Measurements from ENCODE around the gene BNIPL. TPM values are rescaled to one million over a fixed set of nuclear protein-coding genes. Genes with fewer than 3 reads are reported as not detected.

The BNIPL gene
- total and polyA plus RNA-seq, 2 of the 13 experiments (the other 11 are each of a cell fraction or from before 2014, with no cell fraction given), result 0.40 to 1.1 TPM

DNA sequence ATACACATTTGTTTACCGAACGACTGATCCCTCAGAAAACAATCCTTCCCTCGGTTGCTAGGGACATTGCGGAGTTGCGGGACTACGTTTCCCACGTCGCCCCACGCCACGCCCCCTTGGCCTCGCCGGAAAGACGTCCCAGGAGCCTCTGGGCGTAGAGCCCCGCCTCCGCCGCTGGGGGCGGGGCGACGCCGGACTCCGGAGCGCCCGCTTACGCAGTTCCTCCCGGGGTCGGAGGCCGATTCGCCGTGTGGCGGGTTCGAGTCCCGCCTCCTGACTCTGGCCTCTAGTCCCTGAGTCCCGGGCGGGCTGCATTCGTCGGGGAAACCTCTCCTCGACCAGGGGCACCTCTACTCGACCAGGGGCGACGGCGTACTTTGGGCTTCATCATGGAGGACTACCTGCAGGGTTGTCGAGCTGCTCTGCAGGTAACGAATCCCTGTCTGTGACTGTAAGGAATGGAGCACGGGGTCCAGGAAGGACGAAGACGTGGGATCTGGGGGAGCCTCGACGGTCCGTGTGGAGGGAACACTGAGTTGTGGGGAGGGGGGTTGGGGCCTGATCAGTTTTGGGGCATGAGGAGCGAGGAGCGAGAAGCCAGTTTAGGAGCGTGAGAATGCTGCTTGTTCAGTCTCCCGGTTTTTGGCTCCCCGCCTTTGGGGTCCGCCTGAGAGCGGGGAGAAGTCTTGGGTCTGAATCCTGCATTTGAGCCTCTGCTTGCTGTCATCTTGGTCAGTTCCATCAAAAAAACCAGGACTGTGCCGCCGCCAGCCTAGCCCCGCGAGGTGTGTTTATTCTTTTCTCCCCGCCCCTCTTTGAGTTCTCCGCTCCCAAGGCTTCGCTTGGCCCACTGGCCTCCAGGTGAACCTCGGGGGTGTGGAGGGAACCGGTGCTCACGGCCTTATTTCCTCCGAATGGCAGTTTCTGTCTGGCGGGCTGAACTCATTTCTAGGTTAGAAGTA, 27.9 kb upstream of the BNIPL start, which contains the start of gene PRUNE1 (continued):
- TF ChIP-seq, protein P1, sequence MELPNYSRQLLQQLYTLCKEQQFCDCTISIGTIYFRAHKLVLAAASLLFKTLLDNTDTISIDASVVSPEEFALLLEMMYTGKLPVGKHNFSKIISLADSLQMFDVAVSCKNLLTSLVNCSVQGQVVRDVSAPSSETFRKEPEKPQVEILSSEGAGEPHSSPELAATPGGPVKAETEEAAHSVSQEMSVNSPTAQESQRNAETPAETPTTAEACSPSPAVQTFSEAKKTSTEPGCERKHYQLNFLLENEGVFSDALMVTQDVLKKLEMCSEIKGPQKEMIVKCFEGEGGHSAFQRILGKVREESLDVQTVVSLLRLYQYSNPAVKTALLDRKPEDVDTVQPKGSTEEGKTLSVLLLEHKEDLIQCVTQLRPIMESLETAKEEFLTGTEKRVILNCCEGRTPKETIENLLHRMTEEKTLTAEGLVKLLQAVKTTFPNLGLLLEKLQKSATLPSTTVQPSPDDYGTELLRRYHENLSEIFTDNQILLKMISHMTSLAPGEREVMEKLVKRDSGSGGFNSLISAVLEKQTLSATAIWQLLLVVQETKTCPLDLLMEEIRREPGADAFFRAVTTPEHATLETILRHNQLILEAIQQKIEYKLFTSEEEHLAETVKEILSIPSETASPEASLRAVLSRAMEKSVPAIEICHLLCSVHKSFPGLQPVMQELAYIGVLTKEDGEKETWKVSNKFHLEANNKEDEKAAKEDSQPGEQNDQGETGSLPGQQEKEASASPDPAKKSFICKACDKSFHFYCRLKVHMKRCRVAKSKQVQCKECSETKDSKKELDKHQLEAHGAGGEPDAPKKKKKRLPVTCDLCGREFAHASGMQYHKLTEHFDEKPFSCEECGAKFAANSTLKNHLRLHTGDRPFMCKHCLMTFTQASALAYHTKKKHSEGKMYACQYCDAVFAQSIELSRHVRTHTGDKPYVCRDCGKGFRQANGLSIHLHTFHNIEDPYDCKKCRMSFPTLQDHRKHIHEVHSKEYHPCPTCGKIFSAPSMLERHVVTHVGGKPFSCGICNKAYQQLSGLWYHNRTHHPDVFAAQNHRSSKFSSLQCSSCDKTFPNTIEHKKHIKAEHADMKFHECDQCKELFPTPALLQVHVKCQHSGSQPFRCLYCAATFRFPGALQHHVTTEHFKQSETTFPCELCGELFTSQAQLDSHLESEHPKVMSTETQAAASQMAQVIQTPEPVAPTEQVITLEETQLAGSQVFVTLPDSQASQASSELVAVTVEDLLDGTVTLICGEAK (IDR thresholded peaks at IDR 0.05), result no peak
- TF ChIP-seq, protein P1 (CRISPR knock-in tag; IDR thresholded peaks at IDR 0.05), result peak; percentile 72
- TF ChIP-seq ZKSCAN1 (IDR thresholded peaks at IDR 0.05; ENCODE audit: low read length) (no peak), ZNF329 (CRISPR knock-in tag; IDR thresholded peaks at IDR 0.05; ENCODE audit: low read depth) (no peak), TCF7L2 (IDR thresholded peaks at IDR 0.05; ENCODE audit: low read depth, low read length) (no peak), ZNF34 (CRISPR knock-in tag; IDR thresholded peaks at IDR 0.05; ENCODE audit: borderline replicate concordance) (no peak), IKZF1 (IDR thresholded peaks at IDR 0.05) (no peak), CCDC6 (CRISPR knock-in tag; IDR thresholded peaks at IDR 0.05) (no peak; the same call in 1 of the 2 replicates), HDAC1 (CRISPR knock-in tag; IDR thresholded peaks at IDR 0.05) (no peak), PRPF4 (IDR thresholded peaks at IDR 0.05; ENCODE audit: low read depth, low read length, poor library complexity, severe bottlenecking) (no peak), ISL2 (CRISPR knock-in tag; IDR thresholded peaks at IDR 0.05) (no peak; the same call in 1 of the 2 replicates), GABPA (IDR thresholded peaks at IDR 0.05; ENCODE audit: low read depth, low read length) (peak; percentile 74), GABPA (CRISPR knock-in tag; IDR thresholded peaks at IDR 0.05; ENCODE audit: low read depth) (peak; percentile 87), HDAC6 (IDR thresholded peaks at IDR 0.05; ENCODE audit: low read depth, low read length) (no peak), ETV6 (CRISPR knock-in tag; conservative IDR thresholded peaks at IDR 0.05) (no peak), ZMYM4 (CRISPR knock-in tag; IDR thresholded peaks at IDR 0.05) (peak; percentile 61)
- TF ChIP-seq, protein P2, sequence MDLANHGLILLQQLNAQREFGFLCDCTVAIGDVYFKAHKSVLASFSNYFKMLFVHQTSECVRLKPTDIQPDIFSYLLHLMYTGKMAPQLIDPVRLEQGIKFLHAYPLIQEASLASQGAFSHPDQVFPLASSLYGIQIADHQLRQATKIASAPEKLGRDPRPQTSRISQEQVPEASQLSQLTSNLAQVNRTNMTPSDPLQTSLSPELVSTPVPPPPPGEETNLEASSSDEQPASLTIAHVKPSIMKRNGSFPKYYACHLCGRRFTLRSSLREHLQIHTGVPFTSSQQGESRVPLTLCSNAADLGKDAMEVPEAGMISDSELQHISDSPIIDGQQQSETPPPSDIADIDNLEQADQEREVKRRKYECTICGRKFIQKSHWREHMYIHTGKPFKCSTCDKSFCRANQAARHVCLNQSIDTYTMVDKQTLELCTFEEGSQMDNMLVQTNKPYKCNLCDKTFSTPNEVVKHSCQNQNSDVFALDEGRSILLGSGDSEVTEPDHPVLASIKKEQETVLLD (CRISPR knock-in tag; IDR thresholded peaks at IDR 0.05; ENCODE audit: low read depth), result no peak
- TF ChIP-seq, protein P3, sequence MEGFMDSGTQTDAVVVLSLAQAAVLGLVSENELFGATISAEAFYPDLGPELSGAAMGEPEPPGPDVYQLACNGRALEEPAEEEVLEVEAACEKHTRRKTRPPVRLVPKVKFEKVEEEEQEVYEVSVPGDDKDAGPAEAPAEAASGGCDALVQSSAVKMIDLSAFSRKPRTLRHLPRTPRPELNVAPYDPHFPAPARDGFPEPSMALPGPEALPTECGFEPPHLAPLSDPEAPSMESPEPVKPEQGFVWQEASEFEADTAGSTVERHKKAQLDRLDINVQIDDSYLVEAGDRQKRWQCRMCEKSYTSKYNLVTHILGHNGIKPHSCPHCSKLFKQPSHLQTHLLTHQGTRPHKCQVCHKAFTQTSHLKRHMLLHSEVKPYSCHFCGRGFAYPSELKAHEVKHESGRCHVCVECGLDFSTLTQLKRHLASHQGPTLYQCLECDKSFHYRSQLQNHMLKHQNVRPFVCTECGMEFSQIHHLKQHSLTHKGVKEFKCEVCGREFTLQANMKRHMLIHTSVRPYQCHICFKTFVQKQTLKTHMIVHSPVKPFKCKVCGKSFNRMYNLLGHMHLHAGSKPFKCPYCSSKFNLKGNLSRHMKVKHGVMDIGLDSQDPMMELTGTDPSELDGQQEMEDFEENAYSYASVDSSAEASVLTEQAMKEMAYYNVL (CRISPR knock-in tag; IDR thresholded peaks at IDR 0.05; ENCODE audit: borderline replicate concordance), result peak; percentile 27; the same call in 1 of the 2 replicates
